Smooth muscle cell (in vitro differentiated cells): ENCODE results near the gene ATP7A. TPM values are rescaled to one million over a fixed set of nuclear protein-coding genes. Genes with fewer than 3 reads are reported as not detected.

Source experiments
- DNase-seq: peaks from one replicate; lab custom pipeline; 2025; ENCODE audit not compliant: unreplicated experiment; lab: John Stamatoyannopoulos, UW
- H2AFZ ChIP-seq: fragments of 200-600 bp; sonication (generic); 2 replicates; pipeline ENCODE4 v1.6.0; 2016; ENCODE audit warnings: antibody characterized with exemption, low read depth, mild to moderate bottlenecking
- H3F3A ChIP-seq: fragments of 200-600 bp; sonication (generic); 2 replicates; pipeline ENCODE4 v1.6.0; 2017; ENCODE audit warnings: antibody characterized with exemption, low read depth
- H3K27ac ChIP-seq: fragments of 200-600 bp; sonication (generic); 2 replicates; pipeline ENCODE4 v1.5.1; 2016; ENCODE audit warnings: low read depth, mild to moderate bottlenecking
- H3K27me3 ChIP-seq: fragments of 200-600 bp; sonication (generic); 2 replicates; pipeline ENCODE4 v1.6.1; 2016; ENCODE audit warnings: low read depth, mild to moderate bottlenecking
- H3K36me3 ChIP-seq: fragments of 200-600 bp; sonication (generic); 2 replicates; pipeline ENCODE4 v1.5.1; 2016; ENCODE audit warnings: low read depth
- H3K4me1 ChIP-seq: fragments of 200-600 bp; sonication (generic); 2 replicates; pipeline ENCODE4 v1.5.1; 2016; ENCODE audit warnings: low read depth
- H3K4me2 ChIP-seq: fragments of 200-600 bp; sonication (generic); 2 replicates; pipeline ENCODE4 v1.6.0; 2016; ENCODE audit warnings: mild to moderate bottlenecking
- H3K4me3 ChIP-seq: fragments of 200-600 bp; sonication (generic); 2 replicates; pipeline ENCODE4 v1.5.1; 2016; ENCODE audit warnings: mild to moderate bottlenecking
- H3K79me2 ChIP-seq: fragments of 200-600 bp; sonication (generic); 2 replicates; pipeline ENCODE4 v1.6.0; 2016; ENCODE audit warnings: low read depth, mild to moderate bottlenecking
- H3K9ac ChIP-seq: fragments of 200-600 bp; sonication (generic); 2 replicates; pipeline ENCODE4 v1.6.0; 2016; ENCODE audit warnings: low read depth
- H3K9me3 ChIP-seq: fragments of 200-600 bp; sonication (generic); replicated peaks from 2 replicates; pipeline ENCODE4 v1.5.1; 2016; ENCODE audit warnings: low read depth
- H4K20me1 ChIP-seq: fragments of 200-600 bp; sonication (generic); 2 replicates; pipeline ENCODE4 v1.6.0; 2016; ENCODE audit warnings: low read depth
- WGBS: methylation state at CpG from one replicate; pipeline ENCODE4 v1.1.7; 2016; ENCODE audit warnings: low lambda C conversion rate; 5-methylcytosine and 5-hydroxymethylcytosine counted together
- polyA plus RNA-seq: library from polyadenylated mRNA; unstranded; fragments of >200 nt; fragmentation: Nextera tagmentation; extraction: Ambion mirVana; gene quantifications from 2 replicates; pipeline ENCODE4 v1.2.1, GENCODE V29; 2016
- total RNA-seq: library from RNA; depleted of rRNA; stranded (reverse); fragments of >200 nt; gene quantifications from 2 replicates; pipeline ENCODE4 v1.2.3, GENCODE V29; 2014
- TF ChIP-seq, protein P1 (sequence below): fragments of 200-600 bp; sonication (generic); IDR thresholded peaks from 2 replicates; pipeline ENCODE4 v1.5.1; 2017; ENCODE audit warnings: borderline replicate concordance, mild to moderate bottlenecking, antibody characterized with exemption; ENCODE audit not compliant: insufficient read depth, poor library complexity, severe bottlenecking

ATP7A gene
- total and polyA plus RNA-seq, 2 experiments from 2014 or later = 7.2 to 20.5 TPM

- Histone ChIP-seq H2AFZ (no peak overlapping the region), H3K27me3 (no peaks in the 10 kb centered on the region), H3K27ac (no peak overlapping the region), H3K9ac (no peak overlapping the region), H3F3A (no peaks in the 10 kb centered on the region), H3K4me1 (no peaks in the 10 kb centered on the region), H3K9me3 (no peaks in the 10 kb centered on the region), H3K4me3 (no peak overlapping the region), H3K79me2 (peaks cover 5% of the 10 kb centered on the region), H3K4me2 (no peak overlapping the region), H4K20me1 (peaks cover 13% of the 10 kb centered on the region), H3K36me3 (no peaks in the 10 kb centered on the region)
- TF ChIP-seq, protein P1, sequence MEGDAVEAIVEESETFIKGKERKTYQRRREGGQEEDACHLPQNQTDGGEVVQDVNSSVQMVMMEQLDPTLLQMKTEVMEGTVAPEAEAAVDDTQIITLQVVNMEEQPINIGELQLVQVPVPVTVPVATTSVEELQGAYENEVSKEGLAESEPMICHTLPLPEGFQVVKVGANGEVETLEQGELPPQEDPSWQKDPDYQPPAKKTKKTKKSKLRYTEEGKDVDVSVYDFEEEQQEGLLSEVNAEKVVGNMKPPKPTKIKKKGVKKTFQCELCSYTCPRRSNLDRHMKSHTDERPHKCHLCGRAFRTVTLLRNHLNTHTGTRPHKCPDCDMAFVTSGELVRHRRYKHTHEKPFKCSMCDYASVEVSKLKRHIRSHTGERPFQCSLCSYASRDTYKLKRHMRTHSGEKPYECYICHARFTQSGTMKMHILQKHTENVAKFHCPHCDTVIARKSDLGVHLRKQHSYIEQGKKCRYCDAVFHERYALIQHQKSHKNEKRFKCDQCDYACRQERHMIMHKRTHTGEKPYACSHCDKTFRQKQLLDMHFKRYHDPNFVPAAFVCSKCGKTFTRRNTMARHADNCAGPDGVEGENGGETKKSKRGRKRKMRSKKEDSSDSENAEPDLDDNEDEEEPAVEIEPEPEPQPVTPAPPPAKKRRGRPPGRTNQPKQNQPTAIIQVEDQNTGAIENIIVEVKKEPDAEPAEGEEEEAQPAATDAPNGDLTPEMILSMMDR = no peak
- DNase-seq = no peak
These were observed 12.3 kb downstream of the ATP7A start for GRCh38 chrX:77922787-77923186.

DNA sequence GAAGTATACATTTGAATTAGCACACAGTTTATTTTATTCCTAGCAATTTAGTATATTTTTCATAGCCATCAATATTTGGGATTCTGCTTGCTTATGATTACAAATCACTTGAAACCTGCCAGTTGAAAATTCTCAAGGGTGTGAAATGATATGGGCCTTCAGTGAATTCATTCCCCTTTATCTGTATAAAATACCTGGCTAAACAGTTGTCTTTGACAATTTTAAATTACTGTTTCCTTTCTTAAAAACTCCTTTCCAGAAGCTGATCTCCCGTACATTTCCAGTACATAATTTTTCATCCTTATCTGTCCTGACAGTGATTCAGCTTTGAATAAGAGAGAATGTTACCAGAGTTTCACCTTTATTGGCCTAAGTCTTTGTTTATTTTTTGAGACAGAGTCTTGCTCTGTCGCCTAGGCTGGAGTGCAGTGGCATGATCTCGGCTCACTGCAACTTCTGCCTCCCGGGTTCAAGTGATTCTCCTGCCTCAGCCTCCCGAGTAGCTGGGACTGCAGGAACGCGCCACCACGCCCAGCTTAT, 13.9 kb downstream of the ATP7A start:
- H3K4me2 ChIP-seq = no peak overlapping the region
- H3K27me3 ChIP-seq = no peaks in the 10 kb centered on the region
- no peaks in the 10 kb centered on the region for H3F3A ChIP-seq
- no peak overlapping the region for H3K4me3 ChIP-seq
- peaks cover 12% of the 10 kb centered on the region for H4K20me1 ChIP-seq
- H3K9ac ChIP-seq = no peak overlapping the region
- no peak overlapping the region for H2AFZ ChIP-seq
- 86% methylated on average over 8 of the region's 8 CpGs for WGBS
- DNase-seq = no peak
- H3K9me3 ChIP-seq = no peaks in the 10 kb centered on the region
- no peak overlapping the region for H3K27ac ChIP-seq
- no peaks in the 10 kb centered on the region for H3K4me1 ChIP-seq
- H3K79me2 ChIP-seq = peaks cover 5% of the 10 kb centered on the region
- no peaks in the 10 kb centered on the region for H3K36me3 ChIP-seq
- TF ChIP-seq, protein P1 = no peak

GRCh38 chrX:77925764-77926163, 15.3 kb downstream of the ATP7A start:
- H3K9ac ChIP-seq = no peak overlapping the region
- TF ChIP-seq, protein P1 = no peak
- no peak overlapping the region for H2AFZ ChIP-seq
- no peaks in the 10 kb centered on the region for H3K9me3 ChIP-seq
- no peak overlapping the region for H3K4me3 ChIP-seq
- no peaks in the 10 kb centered on the region for H3K36me3 ChIP-seq
- DNase-seq = no peak
- no peak overlapping the region for H3K27ac ChIP-seq
- 72% methylated on average over 3 of the region's 3 CpGs for WGBS
- H3K4me2 ChIP-seq = no peak overlapping the region
- peaks cover 12% of the 10 kb centered on the region for H4K20me1 ChIP-seq
- H3K79me2 ChIP-seq = peaks cover 5% of the 10 kb centered on the region
- no peaks in the 10 kb centered on the region for H3K27me3 ChIP-seq
- H3F3A ChIP-seq = no peaks in the 10 kb centered on the region
- no peaks in the 10 kb centered on the region for H3K4me1 ChIP-seq

DNA sequence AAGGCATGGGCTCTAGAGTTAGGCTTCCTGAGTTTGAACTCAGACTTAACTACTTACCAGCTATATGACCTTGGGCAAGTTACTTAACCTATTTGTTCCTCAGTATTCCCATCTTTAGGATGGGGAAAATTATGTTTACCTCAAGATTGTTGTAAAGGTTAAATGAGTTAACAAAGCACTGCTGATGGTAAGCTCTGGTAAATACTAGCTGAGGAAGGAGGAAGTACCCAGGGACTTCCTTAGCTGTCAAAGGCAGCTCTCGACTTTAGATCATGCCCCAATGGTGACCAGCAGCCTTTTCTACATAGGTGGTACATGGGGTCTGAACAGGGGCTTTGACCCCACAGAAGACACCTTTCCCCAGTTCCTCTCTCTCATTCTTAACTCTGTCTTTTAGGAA, 20.1 kb downstream of the ATP7A start:
- Histone ChIP-seq H3F3A (no peaks in the 10 kb centered on the region), H3K4me3 (no peak overlapping the region), H3K9me3 (no peaks in the 10 kb centered on the region), H3K27me3 (no peaks in the 10 kb centered on the region), H3K4me1 (no peaks in the 10 kb centered on the region), H4K20me1 (no peaks in the 10 kb centered on the region), H2AFZ (no peak overlapping the region), H3K36me3 (no peaks in the 10 kb centered on the region), H3K27ac (no peak overlapping the region), H3K4me2 (no peak overlapping the region), H3K79me2 (peaks cover 5% of the 10 kb centered on the region), H3K9ac (no peak overlapping the region)
- TF ChIP-seq, protein P1 = no peak
- 83% methylated on average over 1 of the region's 1 CpG for WGBS
- DNase-seq = no peak
